Measurements from ENCODE around the gene OLA1. TPM values are rescaled to one million over a fixed set of nuclear protein-coding genes. Genes with fewer than 3 reads are reported as not detected.

OLA1 gene
- total and polyA plus RNA-seq, 2 donors (not counting 1 experiment from before 2014, with no cell fraction given), result 13.9 to 47.7 TPM

DNA sequence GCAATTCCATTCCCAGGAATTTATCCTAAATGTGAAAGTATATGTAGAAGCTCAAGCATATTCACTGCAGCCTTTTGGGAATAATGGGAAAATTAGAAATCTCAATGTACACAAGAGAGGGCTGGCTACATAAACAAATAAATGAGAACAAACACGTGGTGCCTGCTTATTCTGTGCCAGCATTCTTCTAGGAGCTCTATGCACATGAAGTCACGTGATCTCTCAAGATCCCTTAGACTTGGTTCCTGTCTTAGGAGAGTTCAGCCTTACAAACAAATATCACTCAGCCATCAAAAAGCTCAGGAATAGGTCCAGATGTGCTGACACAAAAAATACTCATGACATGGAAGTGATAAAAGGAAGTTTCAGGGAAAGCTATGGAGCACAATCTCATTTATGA, 190.3 kb downstream of the OLA1 start:
- Histone ChIP-seq H3K4me3 (ENCODE audit: control extremely low read depth in 1 of 5, extremely low read depth in 1 of 5, insufficient read depth in 1 of 5, low read depth in 2 of 5, low read length in 4 of 5) (no peak overlapping the region), H3K27me3 (replicated peaks in 1 of 4; ENCODE audit: control extremely low read depth in 1 of 4, control insufficient read depth in 3 of 4, insufficient read depth in 4 of 4, low read length in 3 of 4) (peaks cover 0 to 5% (median 0%) of the 10 kb centered on the region in 4 experiments), H3K4me2 (replicated peaks; ENCODE audit: low read depth, low read length, poor library complexity, severe bottlenecking) (no peak overlapping the region), H4K20me1 (ENCODE audit: control insufficient read depth, insufficient read depth, low read length, poor library complexity, severe bottlenecking) (no peaks in the 10 kb centered on the region), H3K9ac (ENCODE audit: low read length) (no peak overlapping the region), H3K9me3 (ENCODE audit: control extremely low read depth in 1 of 3, control insufficient read depth in 2 of 3, insufficient read depth in 1 of 3, low read length in 2 of 3) (peaks cover 0 to 6% (median 0%) of the 10 kb centered on the region in 3 donors), H3K36me3 (replicated peaks in 1 of 2; ENCODE audit: control extremely low read depth in 1 of 2, control insufficient read depth in 1 of 2, extremely low read depth in 1 of 2, insufficient read depth in 2 of 2, low read length in 1 of 2) (no peaks in the 10 kb centered on the region), H2AFZ (ENCODE audit: insufficient read depth, low read depth, low read length, poor library complexity, severe bottlenecking) (no peak overlapping the region), H3K4me1 (ENCODE audit: control insufficient read depth in 2 of 2, insufficient read depth in 2 of 2, low read length in 2 of 2) (no peaks in the 10 kb centered on the region), H3K79me2 (ENCODE audit: control insufficient read depth, insufficient read depth, low read length) (no peaks in the 10 kb centered on the region), H3K27ac (ENCODE audit: low read length in 2 of 2) (no peak overlapping the region)
- DNase-seq, result no peak
- Mint-ChIP-seq H3K9me3 (ENCODE audit: insufficient read depth) (no peaks in the 10 kb centered on the region), H3K4me3 (no peak overlapping the region), H3K27me3 (peaks cover 15% of the 10 kb centered on the region), H3K27ac (no peak overlapping the region), H3K4me1 (peaks cover 7% of the 10 kb centered on the region)
- CTCF ChIA-PET, result no interaction called here
- ATAC-seq (ENCODE audit: low read depth), result no peak
- TF ChIP-seq, protein P1, sequence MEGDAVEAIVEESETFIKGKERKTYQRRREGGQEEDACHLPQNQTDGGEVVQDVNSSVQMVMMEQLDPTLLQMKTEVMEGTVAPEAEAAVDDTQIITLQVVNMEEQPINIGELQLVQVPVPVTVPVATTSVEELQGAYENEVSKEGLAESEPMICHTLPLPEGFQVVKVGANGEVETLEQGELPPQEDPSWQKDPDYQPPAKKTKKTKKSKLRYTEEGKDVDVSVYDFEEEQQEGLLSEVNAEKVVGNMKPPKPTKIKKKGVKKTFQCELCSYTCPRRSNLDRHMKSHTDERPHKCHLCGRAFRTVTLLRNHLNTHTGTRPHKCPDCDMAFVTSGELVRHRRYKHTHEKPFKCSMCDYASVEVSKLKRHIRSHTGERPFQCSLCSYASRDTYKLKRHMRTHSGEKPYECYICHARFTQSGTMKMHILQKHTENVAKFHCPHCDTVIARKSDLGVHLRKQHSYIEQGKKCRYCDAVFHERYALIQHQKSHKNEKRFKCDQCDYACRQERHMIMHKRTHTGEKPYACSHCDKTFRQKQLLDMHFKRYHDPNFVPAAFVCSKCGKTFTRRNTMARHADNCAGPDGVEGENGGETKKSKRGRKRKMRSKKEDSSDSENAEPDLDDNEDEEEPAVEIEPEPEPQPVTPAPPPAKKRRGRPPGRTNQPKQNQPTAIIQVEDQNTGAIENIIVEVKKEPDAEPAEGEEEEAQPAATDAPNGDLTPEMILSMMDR (IDR thresholded peaks at IDR 0.05), result no peak
- no peak for TF ChIP-seq EZH2 (IDR thresholded peaks at IDR 0.05; ENCODE audit: borderline replicate concordance, insufficient read depth, low read depth, low read length, poor library complexity, severe bottlenecking)
- POLR2A ChIA-PET, result interaction anchor here (0.6 kb wide), 1 partner anchor 94 kb away, joined by 3 read pairs; no protein-coding TSS in a partner anchor
- 92% methylated on average over 2 of the region's 2 CpGs for WGBS (ENCODE audit: insufficient coverage)
- intact Hi-C loops (cut with micrococcal nuclease), result no loop called here

DNA sequence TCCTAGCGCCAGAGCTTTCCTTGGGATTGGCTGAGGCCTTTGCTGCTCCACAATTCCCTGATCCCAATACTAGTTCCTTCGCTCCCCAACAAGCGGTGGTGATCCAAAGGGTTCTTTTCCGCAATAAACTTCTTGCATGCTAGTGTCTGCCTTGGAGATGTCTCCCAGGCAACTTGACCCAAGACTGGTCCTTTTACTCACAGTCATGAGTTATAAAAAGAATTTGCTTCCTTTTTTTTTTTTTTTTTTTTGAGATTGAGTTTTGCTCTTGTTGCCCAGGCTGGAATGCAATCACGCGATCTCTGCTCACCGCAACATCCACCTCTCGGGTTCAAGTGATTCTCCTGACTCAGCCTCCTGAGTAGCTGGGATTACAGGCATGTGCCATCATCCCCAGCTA, 193.4 kb downstream of the OLA1 start:
- Histone ChIP-seq H4K20me1 (ENCODE audit: control insufficient read depth, insufficient read depth, low read length, poor library complexity, severe bottlenecking) (no peaks in the 10 kb centered on the region), H3K4me2 (replicated peaks; ENCODE audit: low read depth, low read length, poor library complexity, severe bottlenecking) (no peak overlapping the region), H2AFZ (ENCODE audit: insufficient read depth, low read depth, low read length, poor library complexity, severe bottlenecking) (no peak overlapping the region), H3K9ac (ENCODE audit: low read length) (no peak overlapping the region), H3K4me1 (ENCODE audit: control insufficient read depth in 2 of 2, insufficient read depth in 2 of 2, low read length in 2 of 2) (no peaks in the 10 kb centered on the region), H3K4me3 (ENCODE audit: control extremely low read depth in 1 of 5, extremely low read depth in 1 of 5, insufficient read depth in 1 of 5, low read depth in 2 of 5, low read length in 4 of 5) (no peak overlapping the region), H3K27me3 (replicated peaks in 1 of 4; ENCODE audit: control extremely low read depth in 1 of 4, control insufficient read depth in 3 of 4, insufficient read depth in 4 of 4, low read length in 3 of 4) (peaks cover 0 to 5% (median 0%) of the 10 kb centered on the region in 4 experiments), H3K9me3 (ENCODE audit: control extremely low read depth in 1 of 3, control insufficient read depth in 2 of 3, insufficient read depth in 1 of 3, low read length in 2 of 3) (peaks cover 0 to 6% (median 0%) of the 10 kb centered on the region in 3 donors), H3K27ac (ENCODE audit: low read length in 2 of 2) (no peak overlapping the region), H3K79me2 (ENCODE audit: control insufficient read depth, insufficient read depth, low read length) (no peaks in the 10 kb centered on the region), H3K36me3 (replicated peaks in 1 of 2; ENCODE audit: control extremely low read depth in 1 of 2, control insufficient read depth in 1 of 2, extremely low read depth in 1 of 2, insufficient read depth in 2 of 2, low read length in 1 of 2) (no peaks in the 10 kb centered on the region)
- Mint-ChIP-seq H3K27ac (no peak overlapping the region), H3K9me3 (ENCODE audit: insufficient read depth) (no peaks in the 10 kb centered on the region), H3K27me3 (peaks cover 12% of the 10 kb centered on the region), H3K4me3 (no peak overlapping the region), H3K4me1 (peaks cover 5% of the 10 kb centered on the region)
- ChIA-PET POLR2A (no interaction called here), CTCF (interaction anchor here (0.8 kb wide), 2 partner anchors 52 to 58 kb away, joined by 3 to 4 read pairs; no protein-coding TSS in a partner anchor)
- ATAC-seq (ENCODE audit: low read depth) (no peak), DNase-seq (no peak)
- intact Hi-C loops (cut with micrococcal nuclease), result no loop called here
- TF ChIP-seq EZH2 (IDR thresholded peaks at IDR 0.05; ENCODE audit: borderline replicate concordance, insufficient read depth, low read depth, low read length, poor library complexity, severe bottlenecking), result no peak
- TF ChIP-seq, protein P1 (IDR thresholded peaks at IDR 0.05), result no peak
- WGBS (ENCODE audit: insufficient coverage), result 100% methylated on average over 2 of the region's 8 CpGs

Data from B cell (primary cell).